Activated naive CD4-positive, alpha-beta T cell treated with anti-CD3 and anti-CD28 coated beads for 36 hours (primary cell): ENCODE measurements around the gene BBS4. TPM values are rescaled to one million over a fixed set of nuclear protein-coding genes. Genes with fewer than 3 reads are reported as not detected.
A peak's percentile ranks its signal among the peaks of the same experiment; 100 is the strongest.

Source experiments
- CTCF ChIA-PET: fragments of 350-600 bp; sonication (Branson Sonifier 250); formaldehyde crosslinking; loops from one replicate; lab custom pipeline; 2021; ENCODE audit warnings: antibody characterized with exemption; lab: Charles Lee
- DNase-seq: peaks from one replicate; pipeline ENCODE4 v3.0.0-alpha.2; 2020
- H3K27ac Mint-ChIP-seq: one replicate; pipeline ENCODE4 v1.8.0; 2021; ENCODE audit warnings: mild to moderate bottlenecking, mixed read lengths
- H3K27me3 Mint-ChIP-seq: one replicate; pipeline ENCODE4 v1.8.0; 2021; ENCODE audit warnings: low read depth, mixed read lengths
- H3K36me3 Mint-ChIP-seq: one replicate; pipeline ENCODE4 v1.8.0; 2021; ENCODE audit warnings: low read depth, mixed read lengths
- H3K4me1 Mint-ChIP-seq: one replicate; pipeline ENCODE4 v1.8.0; 2021; ENCODE audit warnings: low read depth, mixed read lengths
- H3K4me3 Mint-ChIP-seq: one replicate; pipeline ENCODE4 v1.8.0; 2021; ENCODE audit warnings: mild to moderate bottlenecking, moderate library complexity, mixed read lengths
- H3K9me3 Mint-ChIP-seq: one replicate; pipeline ENCODE4 v1.8.0; 2021; ENCODE audit warnings: mixed read lengths
- intact Hi-C: fragments of 100-400 bp; cut with micrococcal nuclease; formaldehyde crosslinking; loops from one replicate; pipeline ENCODE4 v1.15.1; 2023
- total RNA-seq, 2 experiments: library from RNA; stranded (reverse); gene quantifications; one replicate each; pipeline ENCODE4 v1.2.3, GENCODE V29; 2021

BBS4 gene
- total RNA-seq, 2 experiments from 2014 or later, result 16.3 to 17.4 TPM

- intact Hi-C loops, result loop anchor here (1.0 to 2.0 kb wide), 2 partner anchors 12 to 48 kb away; partner anchors contain the start of gene ADPGK
- Mint-ChIP-seq H3K27ac (peak overlapping the region; percentile 59), H3K27me3 (no peaks in the 10 kb centered on the region), H3K36me3 (peaks cover 68% of the 10 kb centered on the region), H3K4me3 (no peak overlapping the region), H3K9me3 (peaks cover 8% of the 10 kb centered on the region), H3K4me1 (peaks cover 23% of the 10 kb centered on the region)
- no peak for DNase-seq
- CTCF ChIA-PET, result no interaction called here
Observed at GRCh38 chr15:72770673-72771328, 84.8 kb downstream of the BBS4 start.

GRCh38 chr15:72771329-72771725 is 85.3 kb downstream of the BBS4 start:
- peaks cover 28% of the 10 kb centered on the region for H3K4me1 Mint-ChIP-seq
- no peak overlapping the region for H3K4me3 Mint-ChIP-seq
- DNase-seq, result no peak
- no peaks in the 10 kb centered on the region for H3K27me3 Mint-ChIP-seq
- H3K27ac Mint-ChIP-seq, result no peak overlapping the region
- CTCF ChIA-PET, result no interaction called here
- peaks cover 8% of the 10 kb centered on the region for H3K9me3 Mint-ChIP-seq
- peaks cover 65% of the 10 kb centered on the region for H3K36me3 Mint-ChIP-seq
- intact Hi-C loops, result loop anchor here (1.0 to 2.0 kb wide), 2 partner anchors 12 to 49 kb away; partner anchors contain the start of gene ADPGK

DNA sequence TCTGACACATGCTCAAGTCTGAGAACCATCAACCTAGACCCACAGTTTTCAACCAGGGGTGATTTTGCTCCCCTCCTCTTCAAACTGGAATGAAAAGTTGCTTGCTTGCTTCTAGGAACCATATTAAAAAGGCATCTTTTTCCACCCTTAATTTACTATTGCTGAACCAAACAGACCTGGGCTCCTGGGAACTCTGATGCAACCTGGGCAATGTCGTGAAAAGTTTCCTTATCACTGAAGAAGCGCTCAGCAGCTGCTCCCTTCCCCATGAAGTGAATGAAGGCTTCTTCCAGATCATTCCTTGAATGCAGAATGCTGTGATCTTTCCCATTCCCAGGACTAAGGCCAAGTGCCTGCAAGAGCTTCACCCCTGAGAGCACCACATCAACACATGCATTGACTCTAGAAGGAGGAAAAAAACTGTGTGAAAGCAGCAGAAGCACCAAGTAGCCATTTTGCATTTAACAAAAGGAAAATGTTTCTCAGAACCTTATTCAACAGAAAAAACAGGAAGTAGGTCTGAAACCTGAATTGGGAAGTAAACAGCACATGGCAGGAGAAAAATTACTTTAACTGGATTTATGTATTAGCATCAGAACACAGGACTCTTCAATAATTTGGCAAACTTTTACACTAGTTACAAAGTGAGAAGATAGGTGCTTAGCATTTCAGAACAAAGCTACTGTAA is 88.8 kb downstream of the BBS4 start:
- Mint-ChIP-seq H3K27me3 (no peaks in the 10 kb centered on the region), H3K36me3 (peaks cover 52% of the 10 kb centered on the region), H3K4me1 (peaks cover 50% of the 10 kb centered on the region), H3K27ac (no peak overlapping the region), H3K4me3 (no peak overlapping the region), H3K9me3 (no peaks in the 10 kb centered on the region)
- CTCF ChIA-PET, result no interaction called here
- DNase-seq, result no peak
- intact Hi-C loops, result no loop called here

- H3K27ac Mint-ChIP-seq, result no peak overlapping the region
- DNase-seq, result no peak
- H3K27me3 Mint-ChIP-seq, result no peaks in the 10 kb centered on the region
- peaks cover 42% of the 10 kb centered on the region for H3K36me3 Mint-ChIP-seq
- no peaks in the 10 kb centered on the region for H3K9me3 Mint-ChIP-seq
- H3K4me3 Mint-ChIP-seq, result no peak overlapping the region
- intact Hi-C loops, result no loop called here
- peaks cover 59% of the 10 kb centered on the region for H3K4me1 Mint-ChIP-seq
- CTCF ChIA-PET, result interaction anchor here (0.7 to 1.4 kb wide), 5 partner anchors 15 to 159 kb away, joined by 3 to 5 read pairs (median 4); no protein-coding TSS in a partner anchor
Observed at GRCh38 chr15:72778796-72779195, 92.8 kb downstream of the BBS4 start.

- Mint-ChIP-seq H3K9me3 (no peaks in the 10 kb centered on the region), H3K36me3 (peaks cover 33% of the 10 kb centered on the region), H3K27me3 (no peaks in the 10 kb centered on the region), H3K4me1 (peaks cover 53% of the 10 kb centered on the region), H3K4me3 (peak overlapping the region; percentile 48), H3K27ac (no peak overlapping the region)
- DNase-seq, result no peak
- CTCF ChIA-PET, result interaction anchor here (0.6 to 1.6 kb wide), 2 partner anchors 60 to 785 kb away, joined by 3 to 8 read pairs; no protein-coding TSS in a partner anchor
- intact Hi-C loops, result loop anchor here (2.0 to 5.0 kb wide), 5 partner anchors 404 to 915 kb away; partner anchors contain the start of gene HEXA
Observed at GRCh38 chr15:72781631-72782030, 95.6 kb downstream of the BBS4 start.

DNA sequence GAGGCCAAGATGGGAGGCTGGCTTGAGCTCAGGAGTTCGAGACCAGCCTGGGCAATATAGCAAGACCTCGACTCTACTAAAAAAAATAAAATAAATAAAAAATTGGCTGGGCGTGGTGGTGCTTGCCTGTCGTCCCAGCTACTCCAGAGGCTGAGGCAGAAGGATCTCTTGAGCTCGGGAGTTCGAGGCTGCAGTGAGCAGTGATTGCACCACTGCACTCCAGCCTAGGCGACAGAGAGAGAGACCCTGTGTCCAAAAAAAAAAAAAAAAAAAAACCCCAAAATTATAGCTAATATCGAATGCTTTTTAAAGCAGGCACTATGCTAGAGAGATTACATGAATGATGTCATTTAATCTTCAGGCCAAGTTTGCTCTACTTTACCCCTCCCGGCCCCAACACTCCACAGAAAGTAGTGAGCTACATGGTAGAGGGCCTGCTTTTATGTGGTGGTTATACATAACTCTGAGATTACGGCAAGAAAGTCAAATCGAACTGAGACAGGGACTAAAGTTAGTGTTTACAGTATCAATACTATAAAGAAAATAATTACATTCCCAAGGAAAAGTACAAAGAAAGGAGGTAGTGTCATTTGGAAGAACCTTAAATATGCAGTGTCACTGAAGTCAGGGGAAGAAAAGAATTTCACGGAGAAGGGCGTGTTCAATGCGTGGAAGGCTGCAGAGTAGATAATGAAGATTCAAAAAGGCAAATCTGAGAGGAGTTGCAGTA is 96.4 kb downstream of the BBS4 start:
- CTCF ChIA-PET, result interaction anchor here (0.6 to 1.6 kb wide), 3 partner anchors 12 to 784 kb away, joined by 3 to 8 read pairs (median 3); no protein-coding TSS in a partner anchor

DNA sequence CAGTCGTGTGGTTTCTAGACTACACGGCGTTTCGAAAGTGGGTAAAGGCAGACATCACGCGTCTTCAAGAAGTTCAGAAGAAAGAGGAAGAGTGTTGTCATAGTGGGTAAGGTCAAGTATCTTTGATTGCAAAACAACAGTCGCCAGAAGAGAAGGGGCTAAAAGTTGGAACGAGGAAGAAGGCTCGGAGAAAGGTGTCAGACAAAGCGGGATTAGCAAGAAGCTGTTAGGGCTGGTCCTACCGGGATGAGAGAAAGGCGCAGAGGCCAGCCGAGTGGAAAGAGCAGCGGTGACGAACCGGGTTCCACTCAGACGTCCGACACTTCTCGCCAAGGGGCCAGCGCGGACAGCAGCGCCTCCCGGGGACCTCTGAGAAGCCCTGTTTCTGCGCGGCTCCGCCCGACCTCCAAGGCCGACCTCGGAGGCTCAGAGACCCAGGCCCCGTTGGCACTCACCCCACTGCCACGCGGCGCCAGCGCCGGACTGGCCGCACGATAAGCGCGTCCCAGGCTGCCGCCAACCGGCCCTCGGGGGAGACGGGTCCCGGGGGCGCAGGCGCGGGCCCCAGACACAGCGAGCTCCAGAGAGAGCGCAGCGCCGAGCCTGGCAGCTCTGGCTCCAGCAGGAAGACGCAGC is 97.1 kb downstream of the BBS4 start:
- Mint-ChIP-seq H3K27ac (peak overlapping the region; percentile 91), H3K4me3 (peak overlapping the region; percentile 93), H3K9me3 (no peaks in the 10 kb centered on the region), H3K36me3 (peaks cover 27% of the 10 kb centered on the region), H3K27me3 (no peaks in the 10 kb centered on the region), H3K4me1 (peaks cover 47% of the 10 kb centered on the region)
- peak; percentile 56 for DNase-seq
- intact Hi-C loops, result loop anchor here (1.0 to 5.0 kb wide), 11 partner anchors 12 to 914 kb away; partner anchors contain the start of genes BBS4, HEXA and HIGD2B
- CTCF ChIA-PET, result interaction anchor here (0.8 to 1.6 kb wide), 3 partner anchors 10 to 61 kb away, joined by 3 to 8 read pairs (median 3); no protein-coding TSS in a partner anchor

More for the DNA sequence above, 96.4 kb downstream of the BBS4 start:
- Mint-ChIP-seq H3K27ac (peak overlapping the region; percentile 91), H3K36me3 (peaks cover 32% of the 10 kb centered on the region), H3K27me3 (no peaks in the 10 kb centered on the region), H3K4me1 (peaks cover 51% of the 10 kb centered on the region), H3K4me3 (peak overlapping the region; percentile 93), H3K9me3 (no peaks in the 10 kb centered on the region)
- intact Hi-C loops, result loop anchor here (1.0 to 5.0 kb wide), 11 partner anchors 11 to 914 kb away; partner anchors contain the start of genes BBS4, HEXA and HIGD2B
- DNase-seq, result peak; percentile 18

- DNase-seq, result peak; percentile 90
- CTCF ChIA-PET, result interaction anchor here (0.8 to 1.4 kb wide), 2 partner anchors 9 to 256 kb away, joined by 3 read pairs; no protein-coding TSS in a partner anchor
- peaks cover 21% of the 10 kb centered on the region for H3K36me3 Mint-ChIP-seq
- H3K9me3 Mint-ChIP-seq, result no peaks in the 10 kb centered on the region
- H3K27ac Mint-ChIP-seq, result peak within 1 kb of the TSS; percentile 95
- intact Hi-C loops, result loop anchor here (1.0 to 5.0 kb wide), 13 partner anchors 13 to 913 kb away; partner anchors contain the start of genes BBS4, HEXA and HIGD2B
- peaks cover 41% of the 10 kb centered on the region for H3K4me1 Mint-ChIP-seq
- no peaks in the 10 kb centered on the region for H3K27me3 Mint-ChIP-seq
- peak within 1 kb of the TSS; percentile 93 for H3K4me3 Mint-ChIP-seq
Observed at GRCh38 chr15:72783640-72784455, 97.8 kb downstream of the BBS4 start, which contains the start of gene ADPGK. ADPGK (minus strand) TSS chr15:72783758; CDS start chr15:72783691, 67 bp downstream.

DNA sequence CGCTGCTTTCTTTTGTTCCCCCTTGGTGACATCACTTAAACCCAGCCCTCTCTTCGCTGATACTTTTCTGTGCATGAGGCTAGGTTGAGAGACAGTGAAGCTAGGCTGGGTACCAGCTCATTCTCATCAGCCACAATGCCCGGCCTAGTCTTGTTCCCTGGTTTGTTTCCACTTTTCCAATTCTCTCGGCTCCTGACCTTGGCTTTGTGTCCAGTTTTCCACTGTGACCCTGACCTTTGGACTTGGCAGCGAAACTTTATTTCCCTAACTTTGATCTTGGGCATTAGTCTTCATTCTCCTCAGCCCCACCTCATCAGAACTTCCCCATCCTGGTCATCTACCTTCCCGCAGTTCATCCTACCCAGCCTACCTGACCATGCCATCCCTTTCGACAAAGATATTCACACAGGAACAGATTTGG is 98.5 kb downstream of the BBS4 start:
- Mint-ChIP-seq H3K36me3 (peaks cover 17% of the 10 kb centered on the region), H3K9me3 (no peaks in the 10 kb centered on the region), H3K4me3 (peak overlapping the region; percentile 93), H3K4me1 (peaks cover 38% of the 10 kb centered on the region), H3K27me3 (no peaks in the 10 kb centered on the region), H3K27ac (peak overlapping the region; percentile 95)
- no peak for DNase-seq
- CTCF ChIA-PET, result interaction anchor here (1.0 to 1.4 kb wide), 2 partner anchors 45 to 255 kb away, joined by 3 to 4 read pairs; no protein-coding TSS in a partner anchor
- intact Hi-C loops, result loop anchor here (1.0 to 5.0 kb wide), 6 partner anchors 297 to 868 kb away; partner anchors contain the start of gene HEXA

GRCh38 chr15:72785432-72785831 is 99.4 kb downstream of the BBS4 start:
- Mint-ChIP-seq H3K36me3 (peaks cover 10% of the 10 kb centered on the region), H3K4me3 (no peak overlapping the region), H3K27me3 (no peaks in the 10 kb centered on the region), H3K27ac (no peak overlapping the region), H3K9me3 (no peaks in the 10 kb centered on the region), H3K4me1 (peaks cover 28% of the 10 kb centered on the region)
- CTCF ChIA-PET, result interaction anchor here (1.0 to 1.4 kb wide), 2 partner anchors 46 to 254 kb away, joined by 3 to 4 read pairs; no protein-coding TSS in a partner anchor
- intact Hi-C loops, result loop anchor here (2.0 kb wide), 1 partner anchor 487 kb away; no protein-coding TSS in a partner anchor
- DNase-seq, result peak; percentile 22
